Measurements from ENCODE around the gene CTSH.

The CTSH gene

DNA sequence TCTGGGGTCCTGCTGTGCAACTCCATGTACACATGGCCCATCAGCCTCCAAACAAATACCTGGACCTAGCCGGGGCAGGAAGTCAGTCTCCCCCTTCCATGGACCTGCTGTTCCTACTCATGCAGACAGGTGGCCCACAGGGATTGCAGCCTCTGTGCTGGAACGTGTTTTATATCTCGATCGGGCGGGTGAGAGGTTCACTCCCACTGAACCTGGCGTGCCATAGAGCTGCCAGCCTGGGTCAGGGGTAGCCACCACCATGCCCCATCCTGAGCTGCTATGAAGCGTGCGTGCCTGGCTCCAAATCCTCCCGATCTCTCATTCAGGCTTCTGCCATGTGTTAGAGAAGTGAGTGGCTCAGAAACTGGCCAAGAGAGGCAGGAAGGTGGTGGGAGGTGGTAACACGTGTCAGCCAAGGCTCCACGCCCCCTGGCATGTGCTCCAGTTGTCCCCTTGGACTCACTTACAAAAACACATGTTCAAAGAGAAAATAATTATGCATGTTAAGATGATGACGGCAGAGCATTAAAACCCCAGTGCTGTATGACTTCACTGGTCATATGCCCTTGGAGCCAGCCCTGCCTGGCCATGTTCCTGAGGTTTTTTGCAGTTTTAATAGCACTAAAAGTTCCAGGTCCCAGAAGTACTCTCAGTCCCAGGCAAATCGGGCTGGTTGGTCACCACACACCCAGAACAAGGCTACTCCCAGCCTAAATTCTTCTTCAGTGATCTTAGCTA, 30.6 kb downstream of the CTSH start:
- TF ChIP-seq TEAD4 (IDR thresholded peaks at IDR 0.05) (no peak), RAD21 (IDR thresholded peaks at IDR 0.05; ENCODE audit: low read depth) (0 out of 2 replicates have a peak, but pooled peaks have one; percentile 19)

DNA sequence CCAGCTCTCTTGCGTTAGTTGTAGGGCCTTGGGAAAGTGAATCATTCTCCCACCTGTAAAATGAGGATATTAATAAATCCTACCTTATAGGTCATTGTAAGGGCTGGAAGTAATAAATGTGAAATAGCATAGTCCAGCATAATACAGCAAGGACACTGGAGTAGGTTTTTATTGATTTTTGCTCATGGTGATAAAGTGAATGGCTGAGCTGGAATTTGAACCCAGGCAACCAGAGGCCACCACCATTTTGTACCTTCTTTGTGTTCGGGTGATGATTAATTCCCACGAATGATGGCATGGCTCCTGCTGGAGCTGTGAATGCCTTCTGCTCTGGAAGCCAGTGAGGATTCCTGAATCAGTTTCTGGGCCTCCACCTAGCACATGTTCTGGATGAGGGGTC, 31.8 kb downstream of the CTSH start:
- TF ChIP-seq RAD21 (IDR thresholded peaks at IDR 0.05; ENCODE audit: low read depth) (no peak), EGR1 (IDR thresholded peaks at IDR 0.05) (no peak), TAF1 (IDR thresholded peaks at IDR 0.05; ENCODE audit: low read depth) (no peak), ZBTB7A (IDR thresholded peaks at IDR 0.05; ENCODE audit: low read depth) (no peak)

DNA sequence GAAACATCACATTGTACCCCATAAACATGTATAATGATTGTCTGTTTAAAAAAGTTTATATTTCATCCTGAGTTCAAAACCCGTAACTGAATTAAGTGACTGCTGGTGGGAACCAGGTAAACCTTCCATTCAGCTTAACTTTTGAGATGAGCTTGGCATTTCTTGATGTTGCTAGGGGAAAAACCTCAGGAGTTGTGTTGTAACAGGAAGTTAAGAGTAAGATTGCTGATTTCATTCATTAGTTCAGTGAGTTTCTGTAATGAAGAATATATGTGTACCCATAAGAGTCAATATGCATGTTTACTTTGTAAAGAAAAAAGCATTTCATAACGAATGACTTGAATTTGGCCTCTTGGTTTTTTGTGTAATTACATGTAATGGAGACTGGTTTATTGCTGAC, 32.5 kb downstream of the CTSH start:
- no peak for TF ChIP-seq RAD21 (IDR thresholded peaks at IDR 0.05; ENCODE audit: low read depth)
- no peak for TF ChIP-seq CEBPB (IDR thresholded peaks at IDR 0.05)
- TF ChIP-seq TCF12 (IDR thresholded peaks at IDR 0.05; ENCODE audit: low read depth), result no peak

DNA sequence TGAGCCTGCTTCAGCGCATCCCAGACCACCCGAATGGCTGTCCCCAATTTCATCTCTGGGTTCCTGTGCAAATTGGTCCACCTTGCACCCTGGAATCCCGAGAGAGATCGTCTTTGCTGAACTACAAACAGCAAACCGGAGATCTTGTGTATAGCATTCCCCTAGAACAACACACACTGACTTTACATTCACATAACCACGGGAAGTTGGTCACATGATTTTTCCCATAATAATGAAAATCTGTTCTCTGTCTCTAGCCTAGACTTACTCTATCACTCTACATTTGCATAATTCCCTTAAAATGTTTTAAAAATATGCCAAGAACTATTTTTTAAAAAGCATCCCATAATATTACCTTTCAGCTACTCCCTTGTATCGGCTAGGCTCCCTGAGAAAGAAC, 34.6 kb downstream of the CTSH start:
- TF ChIP-seq TEAD4 (IDR thresholded peaks at IDR 0.05), result no peak
- no peak for TF ChIP-seq CREB1 (IDR thresholded peaks at IDR 0.05; ENCODE audit: low read depth)
- no peak for TF ChIP-seq YY1 (IDR thresholded peaks at IDR 0.05; ENCODE audit: low read depth)
- TF ChIP-seq RAD21 (IDR thresholded peaks at IDR 0.05; ENCODE audit: low read depth), result no peak
- TF ChIP-seq, protein P1, sequence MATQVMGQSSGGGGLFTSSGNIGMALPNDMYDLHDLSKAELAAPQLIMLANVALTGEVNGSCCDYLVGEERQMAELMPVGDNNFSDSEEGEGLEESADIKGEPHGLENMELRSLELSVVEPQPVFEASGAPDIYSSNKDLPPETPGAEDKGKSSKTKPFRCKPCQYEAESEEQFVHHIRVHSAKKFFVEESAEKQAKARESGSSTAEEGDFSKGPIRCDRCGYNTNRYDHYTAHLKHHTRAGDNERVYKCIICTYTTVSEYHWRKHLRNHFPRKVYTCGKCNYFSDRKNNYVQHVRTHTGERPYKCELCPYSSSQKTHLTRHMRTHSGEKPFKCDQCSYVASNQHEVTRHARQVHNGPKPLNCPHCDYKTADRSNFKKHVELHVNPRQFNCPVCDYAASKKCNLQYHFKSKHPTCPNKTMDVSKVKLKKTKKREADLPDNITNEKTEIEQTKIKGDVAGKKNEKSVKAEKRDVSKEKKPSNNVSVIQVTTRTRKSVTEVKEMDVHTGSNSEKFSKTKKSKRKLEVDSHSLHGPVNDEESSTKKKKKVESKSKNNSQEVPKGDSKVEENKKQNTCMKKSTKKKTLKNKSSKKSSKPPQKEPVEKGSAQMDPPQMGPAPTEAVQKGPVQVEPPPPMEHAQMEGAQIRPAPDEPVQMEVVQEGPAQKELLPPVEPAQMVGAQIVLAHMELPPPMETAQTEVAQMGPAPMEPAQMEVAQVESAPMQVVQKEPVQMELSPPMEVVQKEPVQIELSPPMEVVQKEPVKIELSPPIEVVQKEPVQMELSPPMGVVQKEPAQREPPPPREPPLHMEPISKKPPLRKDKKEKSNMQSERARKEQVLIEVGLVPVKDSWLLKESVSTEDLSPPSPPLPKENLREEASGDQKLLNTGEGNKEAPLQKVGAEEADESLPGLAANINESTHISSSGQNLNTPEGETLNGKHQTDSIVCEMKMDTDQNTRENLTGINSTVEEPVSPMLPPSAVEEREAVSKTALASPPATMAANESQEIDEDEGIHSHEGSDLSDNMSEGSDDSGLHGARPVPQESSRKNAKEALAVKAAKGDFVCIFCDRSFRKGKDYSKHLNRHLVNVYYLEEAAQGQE (IDR thresholded peaks at IDR 0.05; ENCODE audit: low read depth), result no peak
- no peak for TF ChIP-seq FOXM1 (IDR thresholded peaks at IDR 0.05; ENCODE audit: borderline replicate concordance, low read depth)
- no peak for TF ChIP-seq ZBTB7A (IDR thresholded peaks at IDR 0.05; ENCODE audit: low read depth)
- TF ChIP-seq, protein P2, sequence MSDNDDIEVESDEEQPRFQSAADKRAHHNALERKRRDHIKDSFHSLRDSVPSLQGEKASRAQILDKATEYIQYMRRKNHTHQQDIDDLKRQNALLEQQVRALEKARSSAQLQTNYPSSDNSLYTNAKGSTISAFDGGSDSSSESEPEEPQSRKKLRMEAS (IDR thresholded peaks at IDR 0.05), result no peak
- TF ChIP-seq CEBPB (IDR thresholded peaks at IDR 0.05), result no peak
- no peak for TF ChIP-seq EGR1 (IDR thresholded peaks at IDR 0.05)
- TF ChIP-seq TCF12 (IDR thresholded peaks at IDR 0.05; ENCODE audit: low read depth), result no peak
- no peak for TF ChIP-seq TAF1 (IDR thresholded peaks at IDR 0.05; ENCODE audit: low read depth)

DNA sequence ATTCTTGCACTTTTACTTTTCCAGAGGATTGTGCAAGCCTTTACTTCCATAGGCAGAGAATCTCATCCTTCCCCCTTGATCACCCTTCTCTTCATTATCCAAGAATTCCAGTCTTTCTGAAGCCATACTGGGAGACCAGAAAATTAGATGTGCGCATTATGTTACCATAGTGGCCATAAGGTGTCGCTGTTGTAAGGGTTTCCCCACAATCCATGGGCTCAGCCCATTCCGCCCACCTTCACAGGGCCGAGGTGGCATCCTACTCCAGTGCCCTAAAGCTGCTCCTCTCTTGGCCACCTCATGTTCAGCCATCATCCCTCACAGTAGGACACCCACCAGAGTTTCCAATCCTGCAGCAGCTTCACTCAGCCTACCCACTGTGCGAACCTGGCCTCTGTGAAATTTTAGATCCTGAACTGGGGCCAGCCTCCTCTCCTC, 35.0 kb downstream of the CTSH start:
- TF ChIP-seq, protein P3, sequence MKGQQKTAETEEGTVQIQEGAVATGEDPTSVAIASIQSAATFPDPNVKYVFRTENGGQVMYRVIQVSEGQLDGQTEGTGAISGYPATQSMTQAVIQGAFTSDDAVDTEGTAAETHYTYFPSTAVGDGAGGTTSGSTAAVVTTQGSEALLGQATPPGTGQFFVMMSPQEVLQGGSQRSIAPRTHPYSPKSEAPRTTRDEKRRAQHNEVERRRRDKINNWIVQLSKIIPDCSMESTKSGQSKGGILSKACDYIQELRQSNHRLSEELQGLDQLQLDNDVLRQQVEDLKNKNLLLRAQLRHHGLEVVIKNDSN (IDR thresholded peaks at IDR 0.05), result no peak
- TF ChIP-seq RAD21 (IDR thresholded peaks at IDR 0.05; ENCODE audit: low read depth), result peak; percentile 49

DNA sequence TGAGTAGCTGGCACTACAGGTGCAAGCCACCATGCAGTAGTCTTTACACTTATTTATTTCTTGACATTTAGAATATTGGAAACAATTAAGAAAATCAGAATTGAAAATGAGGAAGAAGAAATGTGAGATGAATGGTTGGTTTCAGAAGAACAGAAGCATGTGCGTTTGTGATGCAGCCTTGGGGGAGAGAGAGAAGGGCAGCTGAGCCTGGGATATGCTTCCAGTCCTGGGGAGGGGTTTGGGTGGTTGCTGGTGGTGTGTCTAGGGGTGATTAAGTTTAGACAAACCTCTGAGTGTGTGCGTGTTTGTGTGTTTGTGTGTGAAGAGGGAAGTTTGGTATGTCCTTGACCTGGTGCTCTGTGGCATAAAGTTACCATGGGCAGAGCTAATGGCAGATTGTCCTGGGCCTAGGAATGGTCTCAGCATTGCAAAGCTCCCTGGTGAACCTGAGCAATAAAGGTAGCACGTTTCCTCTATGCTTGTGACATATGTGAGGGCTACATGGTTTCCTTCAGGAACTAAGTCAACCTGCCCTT, 35.6 kb downstream of the CTSH start:
- no peak for TF ChIP-seq CREB1 (IDR thresholded peaks at IDR 0.05; ENCODE audit: low read depth)
- no peak for TF ChIP-seq ZBTB7A (IDR thresholded peaks at IDR 0.05; ENCODE audit: low read depth)
- no peak for TF ChIP-seq TCF12 (IDR thresholded peaks at IDR 0.05; ENCODE audit: low read depth)
- no peak for TF ChIP-seq YY1 (IDR thresholded peaks at IDR 0.05; ENCODE audit: low read depth)
- TF ChIP-seq, protein P3 (IDR thresholded peaks at IDR 0.05), result no peak
- no peak for TF ChIP-seq FOXM1 (IDR thresholded peaks at IDR 0.05; ENCODE audit: borderline replicate concordance, low read depth)
- no peak for TF ChIP-seq EP300 (IDR thresholded peaks at IDR 0.05; ENCODE audit: borderline replicate concordance)
- no peak for TF ChIP-seq EGR1 (IDR thresholded peaks at IDR 0.05)
- TF ChIP-seq TEAD4 (IDR thresholded peaks at IDR 0.05), result no peak
- no peak for TF ChIP-seq RAD21 (IDR thresholded peaks at IDR 0.05; ENCODE audit: low read depth)
- TF ChIP-seq, protein P1 (IDR thresholded peaks at IDR 0.05; ENCODE audit: low read depth), result no peak
- TF ChIP-seq, protein P2 (IDR thresholded peaks at IDR 0.05), result no peak
- TF ChIP-seq TAF1 (IDR thresholded peaks at IDR 0.05; ENCODE audit: low read depth), result no peak
- no peak for TF ChIP-seq CEBPB (IDR thresholded peaks at IDR 0.05)
- TF ChIP-seq NFIC (IDR thresholded peaks at IDR 0.05), result no peak
